ENCODE results near the gene ETV6. TPM values are rescaled to one million over a fixed set of nuclear protein-coding genes. Genes with fewer than 3 reads are reported as not detected.

ETV6 gene
- total RNA-seq, 2 donors from 2014 or later = 41.4 to 58.4 TPM

- TF ChIP-seq CTCF (IDR thresholded peaks at IDR 0.05) = no peak
- ATAC-seq (ENCODE audit: insufficient number of reproducible peaks, low FRiP score, low read depth) (no peak), DNase-seq (ENCODE audit: low spot score) (no peak)
- Histone ChIP-seq H3K36me3 (no peaks in the 10 kb centered on the region), H3K27ac (peak overlapping the region in 1 of 2 donors; percentile 32), H3K4me3 (no peak overlapping the region), H3K4me1 (ENCODE audit: control insufficient read depth in 1 of 2, low read depth in 2 of 2) (peaks cover 77 to 100% of the 10 kb centered on the region in 2 donors), H3K9me3 (no peaks in the 10 kb centered on the region), H3K27me3 (replicated peaks; ENCODE audit: insufficient read depth) (no peaks in the 10 kb centered on the region)
Observed at GRCh38 chr12:11834104-11834812, 184.8 kb downstream of the ETV6 start.

GRCh38 chr12:11834931-11835330 is 185.5 kb downstream of the ETV6 start:
- no peaks in the 10 kb centered on the region for H3K9me3 ChIP-seq
- peaks cover 76 to 100% of the 10 kb centered on the region in 2 donors for H3K4me1 ChIP-seq (ENCODE audit: control insufficient read depth in 1 of 2, low read depth in 2 of 2)
- H3K27me3 ChIP-seq (replicated peaks; ENCODE audit: insufficient read depth) = no peaks in the 10 kb centered on the region
- ATAC-seq (ENCODE audit: insufficient number of reproducible peaks, low FRiP score, low read depth) (no peak), DNase-seq (ENCODE audit: low spot score) (no peak)
- TF ChIP-seq CTCF (IDR thresholded peaks at IDR 0.05) = no peak
- H3K4me3 ChIP-seq = no peak overlapping the region
- H3K27ac ChIP-seq = peak overlapping the region in 1 of 2 donors; percentile 32
- H3K36me3 ChIP-seq = no peaks in the 10 kb centered on the region

- Histone ChIP-seq H3K36me3 (no peaks in the 10 kb centered on the region), H3K4me1 (ENCODE audit: control insufficient read depth in 1 of 2, low read depth in 2 of 2) (peaks cover 60 to 89% of the 10 kb centered on the region in 2 donors), H3K27me3 (replicated peaks; ENCODE audit: insufficient read depth) (no peaks in the 10 kb centered on the region), H3K4me3 (no peak overlapping the region), H3K27ac (peak overlapping the region; percentile 40 to 64), H3K9me3 (no peaks in the 10 kb centered on the region)
- DNase-seq (ENCODE audit: low spot score) (no peak), ATAC-seq (ENCODE audit: insufficient number of reproducible peaks, low FRiP score, low read depth) (no peak)
- no peak for TF ChIP-seq CTCF (IDR thresholded peaks at IDR 0.05)
Observed at GRCh38 chr12:11836282-11837151, 187.0 kb downstream of the ETV6 start.

- H3K9me3 ChIP-seq = no peaks in the 10 kb centered on the region
- H3K36me3 ChIP-seq = peaks cover 4% of the 10 kb centered on the region
- H3K27ac ChIP-seq = peak overlapping the region; percentile 40 to 64
- H3K4me3 ChIP-seq = no peak overlapping the region
- peaks cover 57 to 80% of the 10 kb centered on the region in 2 donors for H3K4me1 ChIP-seq (ENCODE audit: control insufficient read depth in 1 of 2, low read depth in 2 of 2)
- DNase-seq (ENCODE audit: low spot score) (no peak), ATAC-seq (ENCODE audit: insufficient number of reproducible peaks, low FRiP score, low read depth) (no peak)
- no peak for TF ChIP-seq CTCF (IDR thresholded peaks at IDR 0.05)
- no peaks in the 10 kb centered on the region for H3K27me3 ChIP-seq (replicated peaks; ENCODE audit: insufficient read depth)
Observed at GRCh38 chr12:11837216-11837934, 187.9 kb downstream of the ETV6 start.

- Histone ChIP-seq H3K27ac (peak overlapping the region; percentile 64 to 73), H3K36me3 (peaks cover 9% of the 10 kb centered on the region), H3K4me1 (ENCODE audit: control insufficient read depth in 1 of 2, low read depth in 2 of 2) (peaks cover 52 to 70% of the 10 kb centered on the region in 2 donors), H3K9me3 (no peaks in the 10 kb centered on the region), H3K27me3 (replicated peaks; ENCODE audit: insufficient read depth) (no peaks in the 10 kb centered on the region), H3K4me3 (no peak overlapping the region)
- ATAC-seq (ENCODE audit: insufficient number of reproducible peaks, low FRiP score, low read depth) (no peak), DNase-seq (ENCODE audit: low spot score) (no peak)
- no peak for TF ChIP-seq CTCF (IDR thresholded peaks at IDR 0.05)
Observed at GRCh38 chr12:11838403-11838802, 188.9 kb downstream of the ETV6 start.
